NCI-H82 treated with DMSO at 0.1 percent for 48 hours (cell line): Measurements from ENCODE around the gene PTPRG.

Experiments
- DNase-seq: peaks from one replicate; lab custom pipeline; 2025; ENCODE audit not compliant: unreplicated experiment; lab: John Stamatoyannopoulos, UW

PTPRG gene

DNA sequence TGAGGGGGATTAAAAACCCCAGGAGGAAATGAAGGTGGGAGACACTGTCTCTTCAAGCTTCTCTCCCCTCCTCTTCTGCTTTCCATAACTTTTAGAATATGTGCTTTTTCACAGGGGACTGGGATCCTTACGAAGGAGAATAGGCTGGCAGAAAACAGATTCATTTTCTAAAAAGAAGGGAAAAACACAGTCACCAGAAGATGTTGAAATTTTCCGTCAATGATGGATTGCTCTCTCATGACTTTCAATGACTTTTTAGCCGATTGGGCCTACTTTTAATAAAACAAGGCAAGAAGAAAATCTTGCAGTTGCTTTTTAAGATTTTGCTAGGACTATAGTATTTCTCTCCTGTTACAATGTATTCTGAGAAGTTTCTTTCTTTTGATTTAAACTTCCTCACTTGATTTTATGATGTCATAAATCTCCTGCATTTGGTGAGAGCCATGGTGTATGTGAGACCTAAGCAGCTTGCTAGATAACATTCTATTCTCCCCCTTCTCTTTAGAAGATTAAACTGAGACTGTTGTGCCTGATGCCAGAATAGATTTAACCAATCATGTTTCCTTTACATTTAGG is 570.7 kb downstream of the PTPRG start:
- no peak for DNase-seq

- DNase-seq, result no peak
These were observed 571.6 kb downstream of the PTPRG start for GRCh38 chr3:62133015-62133414.

- no peak for DNase-seq
These were observed 572.7 kb downstream of the PTPRG start for GRCh38 chr3:62134061-62134496.

DNA sequence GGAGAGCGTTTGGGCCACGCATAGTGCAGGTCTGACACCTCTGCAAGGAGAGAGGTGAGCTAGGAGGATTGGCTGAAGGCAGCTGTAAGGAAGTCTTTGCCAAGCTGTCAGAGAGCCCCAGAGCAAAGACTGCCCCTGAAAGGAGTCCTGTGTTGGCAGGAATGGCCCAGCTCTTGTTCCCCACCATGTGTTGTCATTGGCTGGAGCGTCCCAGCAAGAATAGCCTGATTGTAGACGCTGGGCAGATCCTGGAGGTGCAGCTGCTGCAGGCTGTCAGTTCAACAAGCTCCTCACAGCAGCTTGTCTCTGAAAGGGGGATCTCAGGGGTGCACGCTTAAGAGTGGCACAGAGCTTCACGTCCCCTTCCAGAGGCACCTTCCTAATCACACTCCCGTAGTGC is 574.4 kb downstream of the PTPRG start:
- DNase-seq, result no peak

GRCh38 chr3:62139957-62140356 is 578.6 kb downstream of the PTPRG start:
- DNase-seq, result no peak

GRCh38 chr3:62142331-62143085 is 581.1 kb downstream of the PTPRG start:
- no peak for DNase-seq

DNA sequence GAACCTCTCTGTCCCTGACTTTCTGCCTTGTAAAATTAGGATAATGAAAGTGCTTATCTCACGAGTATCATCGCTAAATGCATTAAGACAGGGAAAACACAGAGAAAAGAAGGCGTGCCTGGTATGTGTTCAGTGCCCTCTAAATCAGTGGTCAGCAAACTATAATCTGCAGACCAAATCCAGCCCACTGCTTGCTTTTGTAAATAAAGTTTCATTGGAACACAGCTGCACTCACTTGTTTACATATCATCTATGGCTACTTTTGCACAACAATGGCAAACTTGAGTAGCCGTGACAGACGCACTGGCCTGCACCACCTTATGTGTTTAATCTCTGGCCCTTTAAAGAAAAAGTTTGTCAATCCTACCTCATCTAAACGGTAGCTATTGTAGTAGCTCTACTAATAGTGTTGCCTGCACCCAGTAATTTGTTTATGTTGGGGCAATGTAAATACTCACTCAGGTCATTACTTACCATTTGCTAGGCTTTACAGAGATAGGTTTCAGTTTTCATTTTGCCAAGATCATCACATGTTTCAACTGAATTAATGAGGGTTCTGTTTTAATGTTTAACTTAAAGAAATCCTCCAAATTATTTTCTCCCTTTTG is 582.6 kb downstream of the PTPRG start:
- DNase-seq, result no peak

GRCh38 chr3:62144482-62144881 is 583.1 kb downstream of the PTPRG start:
- DNase-seq, result no peak

- DNase-seq, result no peak
These were observed 583.9 kb downstream of the PTPRG start for GRCh38 chr3:62145086-62145757.

DNA sequence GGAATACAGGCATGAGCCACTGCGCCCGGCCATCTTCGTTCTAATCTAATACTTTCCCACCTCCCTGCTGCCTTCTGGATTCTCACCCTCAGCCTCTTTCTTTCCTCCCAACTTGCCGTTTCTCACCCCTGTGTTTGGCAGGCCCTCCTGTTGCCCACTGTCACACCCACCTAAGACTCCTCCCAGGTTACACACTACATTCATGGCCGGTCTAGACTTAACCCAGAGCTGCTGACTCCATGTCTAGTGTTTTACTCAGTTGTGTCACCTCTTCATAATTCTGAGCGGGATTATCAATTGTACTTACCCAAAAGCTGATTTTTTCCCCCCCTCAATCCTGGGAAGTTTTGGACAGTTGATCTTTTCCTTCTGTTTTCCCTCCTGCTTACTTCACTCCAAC is 588.2 kb downstream of the PTPRG start:
- no peak for DNase-seq

GRCh38 chr3:62149962-62150361 is 588.6 kb downstream of the PTPRG start:
- DNase-seq, result no peak

DNA sequence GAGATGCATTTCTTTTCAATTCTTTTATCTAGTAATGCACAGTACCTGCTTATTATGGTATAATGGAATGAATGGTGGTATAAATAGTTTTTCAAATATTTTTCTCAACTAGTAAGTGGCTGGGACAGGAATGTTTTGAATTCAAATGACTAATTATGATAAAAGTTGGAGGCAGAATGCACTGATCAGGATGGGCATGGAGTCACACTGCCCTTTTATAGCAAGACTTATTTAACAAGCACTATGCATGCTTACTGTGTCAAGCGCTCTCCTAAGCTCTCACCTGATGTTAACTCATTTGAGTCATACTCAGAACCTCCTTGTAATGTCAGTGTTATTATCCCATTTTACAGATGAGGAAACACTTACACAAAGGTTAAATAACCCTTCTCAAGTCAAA is 590.2 kb downstream of the PTPRG start:
- no peak for DNase-seq

GRCh38 chr3:62153231-62153630 is 591.9 kb downstream of the PTPRG start:
- DNase-seq, result no peak

DNA sequence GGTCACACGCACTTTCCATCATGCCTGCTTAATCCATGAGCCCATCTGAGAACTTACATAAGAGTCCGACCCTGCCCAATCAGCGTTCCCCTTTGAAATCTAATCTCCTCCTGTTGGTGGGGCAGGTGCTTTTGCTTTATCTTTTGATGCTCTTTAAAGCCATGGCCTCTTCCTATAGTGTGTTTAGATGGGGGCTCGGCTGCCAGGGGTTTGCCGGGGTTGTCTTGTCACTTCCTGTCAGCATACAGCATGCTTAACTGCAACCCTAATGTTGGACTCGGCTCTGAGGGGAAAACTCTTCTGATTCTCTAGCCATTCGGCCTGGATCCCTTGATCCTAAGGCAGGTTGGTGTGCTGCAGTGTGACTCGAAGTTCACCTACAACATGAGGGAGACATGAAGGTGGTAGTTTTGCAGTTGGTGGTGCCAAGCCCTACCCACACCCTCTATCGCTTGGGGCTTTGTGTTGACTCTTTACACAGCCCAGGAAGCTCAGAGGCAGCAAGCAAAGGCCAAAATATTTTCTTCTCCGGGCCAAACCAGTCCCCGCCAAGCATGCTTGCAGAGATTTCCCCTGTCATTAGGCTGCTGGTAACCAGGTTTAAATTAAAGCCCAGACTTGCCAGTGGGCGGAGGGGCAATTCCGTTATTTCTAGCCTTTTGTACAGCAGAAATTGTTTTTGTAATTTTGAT is 593.2 kb downstream of the PTPRG start:
- DNase-seq, result no peak

GRCh38 chr3:62159056-62159708 is 597.8 kb downstream of the PTPRG start:
- DNase-seq, result no peak

DNA sequence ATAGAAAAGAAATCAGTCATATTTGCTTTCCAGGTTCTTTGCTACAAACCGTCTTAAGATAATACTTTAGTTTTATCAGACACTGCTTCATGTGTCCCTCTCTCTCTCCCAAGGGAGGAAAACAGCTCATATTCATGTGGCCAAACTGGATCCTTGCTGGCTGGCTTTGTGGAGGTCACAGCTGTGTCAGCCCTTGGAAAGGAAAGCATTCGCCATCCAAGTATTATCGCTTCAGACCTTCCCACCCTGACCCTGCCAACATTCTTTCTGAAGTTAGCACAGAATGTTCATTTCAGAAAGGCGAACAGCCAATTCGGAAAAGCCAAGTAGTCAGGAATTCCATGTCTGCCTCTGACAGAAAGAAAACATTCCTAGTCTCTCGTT is 598.3 kb downstream of the PTPRG start:
- DNase-seq, result no peak

GRCh38 chr3:62161371-62161770 is 600.0 kb downstream of the PTPRG start:
- DNase-seq, result no peak

DNA sequence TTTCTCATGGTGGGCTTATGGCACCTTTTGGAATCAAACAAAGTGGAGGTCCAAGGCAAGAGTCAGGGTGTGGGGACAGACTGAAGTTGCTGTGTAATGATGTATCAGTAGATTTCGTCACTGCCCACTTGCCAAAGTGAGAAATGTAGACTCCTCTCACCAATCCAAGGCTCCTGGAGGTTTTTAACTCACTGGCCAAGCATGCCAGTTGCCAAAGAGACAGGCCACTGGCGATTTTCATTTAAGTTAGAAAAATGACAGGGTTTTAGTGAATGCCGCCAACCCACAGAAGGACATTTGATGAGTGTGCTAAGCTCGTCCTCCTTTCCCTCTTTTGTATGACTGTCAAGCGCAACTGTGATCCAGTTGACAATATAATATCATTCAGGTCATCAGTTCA is 602.8 kb downstream of the PTPRG start:
- no peak for DNase-seq

GRCh38 chr3:62164746-62165145 is 603.4 kb downstream of the PTPRG start:
- DNase-seq, result no peak

DNA sequence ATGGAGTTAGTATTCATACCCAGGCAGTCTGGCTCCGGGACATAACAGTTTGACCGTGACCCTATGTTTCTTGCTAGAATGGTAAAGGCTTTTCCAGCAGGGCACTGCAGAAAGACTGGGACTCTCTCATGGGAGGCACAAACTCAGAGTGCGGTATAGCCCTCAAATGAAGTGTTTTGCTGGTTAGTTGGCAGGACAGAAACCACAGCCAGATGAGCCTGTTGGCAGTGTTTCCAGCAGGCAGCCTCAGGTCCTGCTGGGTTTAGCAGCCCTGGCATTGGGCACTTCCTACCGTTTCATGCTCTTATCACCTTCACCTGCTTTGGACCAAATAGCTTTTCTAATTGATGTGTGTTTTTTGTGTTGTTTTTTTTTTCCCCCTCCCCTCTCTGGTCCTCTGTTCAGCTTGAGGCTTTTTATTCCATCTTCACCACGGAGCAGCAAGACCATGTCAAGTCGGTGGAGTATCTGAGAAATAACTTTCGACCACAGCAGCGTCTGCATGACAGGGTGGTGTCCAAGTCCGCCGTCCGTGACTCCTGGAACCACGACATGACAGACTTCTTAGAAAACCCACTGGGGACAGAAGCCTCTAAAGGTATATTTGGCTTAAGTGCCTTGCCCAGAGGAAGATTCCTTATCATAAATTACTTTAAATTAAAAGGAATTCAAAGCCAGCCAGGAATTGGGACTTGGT is 606.3 kb downstream of the PTPRG start:
- DNase-seq, result no peak
